HepG2 (cell line): Measurements from ENCODE around the gene TP53I3. TPM values are rescaled to one million over a fixed set of nuclear protein-coding genes. Genes with fewer than 3 reads are reported as not detected.

Experiments used
- CCAR2 ChIP-seq: fragments of 200-400 bp; formaldehyde crosslinking; optimal IDR thresholded peaks from 2 replicates; pipeline ENCODE3; 2018; ENCODE audit warnings: low read depth, mild to moderate bottlenecking, low read length, moderate library complexity
- EED ChIP-seq: sonication (generic); formaldehyde crosslinking; IDR thresholded peaks from 2 replicates; pipeline ENCODE4 v1.5.0; 2020; ENCODE audit warnings: mild to moderate bottlenecking, missing genetic modification reagents
- FOXK2 ChIP-seq: fragments of 450-650 bp; IDR thresholded peaks from 2 replicates; pipeline ENCODE4 v1.6.1; 2016
- HNF4A ChIP-seq: sonication (generic); formaldehyde crosslinking; IDR thresholded peaks from 2 replicates; pipeline ENCODE4 v1.4.0; 2020; ENCODE audit warnings: missing genetic modification reagents
- PBX2 ChIP-seq: IDR thresholded peaks from 2 replicates; pipeline ENCODE4 v1.6.1; 2016; ENCODE audit warnings: control low read depth
- RBM39 ChIP-seq: fragments of 200-400 bp; formaldehyde crosslinking; IDR thresholded peaks from one replicate; pipeline ENCODE4 v1.6.1; 2018; ENCODE audit warnings: antibody characterized with exemption, mild to moderate bottlenecking, low read depth, low read length; ENCODE audit not compliant: poor library complexity, severe bottlenecking
- TOPORS ChIP-seq: sonication (generic); formaldehyde crosslinking; IDR thresholded peaks from 2 replicates; pipeline ENCODE4 v1.8.0; 2023; ENCODE audit warnings: mild to moderate bottlenecking, missing genetic modification reagents
- ZBTB26 ChIP-seq: IDR thresholded peaks from 2 replicates; pipeline ENCODE4 v1.6.1; 2016; ENCODE audit warnings: missing compliant biosample characterization, missing genetic modification reagents, borderline replicate concordance
- ZBTB38 ChIP-seq: sonication (generic); formaldehyde crosslinking; IDR thresholded peaks from 2 replicates; pipeline ENCODE4 v1.5.1; 2020; ENCODE audit warnings: mild to moderate bottlenecking, missing genetic modification reagents
- ZFP37 ChIP-seq: sonication (generic); formaldehyde crosslinking; IDR thresholded peaks from 2 replicates; pipeline ENCODE4 v1.4.0; 2020; ENCODE audit warnings: missing genetic modification reagents, borderline replicate concordance
- ZNF550 ChIP-seq: sonication (generic); formaldehyde crosslinking; IDR thresholded peaks from 2 replicates; pipeline ENCODE4 v1.4.0; 2020; ENCODE audit warnings: mild to moderate bottlenecking, missing genetic modification reagents, borderline replicate concordance
- ZNF580 ChIP-seq: IDR thresholded peaks from 2 replicates; pipeline ENCODE4 v1.6.1; 2016; ENCODE audit warnings: low read depth, borderline replicate concordance
- ZNF709 ChIP-seq: sonication (generic); formaldehyde crosslinking; IDR thresholded peaks from 2 replicates; pipeline ENCODE4 v1.5.0; 2020; ENCODE audit warnings: mild to moderate bottlenecking, missing genetic modification reagents
- ZNF713 ChIP-seq: sonication (generic); formaldehyde crosslinking; IDR thresholded peaks from 2 replicates; pipeline ENCODE4 v1.4.0; 2020; ENCODE audit warnings: mild to moderate bottlenecking, missing genetic modification reagents
- ZNF768 ChIP-seq: sonication (generic); formaldehyde crosslinking; IDR thresholded peaks from 2 replicates; pipeline ENCODE4 v1.4.0; 2020; ENCODE audit warnings: missing genetic modification reagents
- ZSCAN29 ChIP-seq: sonication (generic); formaldehyde crosslinking; conservative IDR thresholded peaks from 2 replicates; pipeline ENCODE4 v1.4.0; 2020; ENCODE audit warnings: mild to moderate bottlenecking, missing genetic modification reagents
- polyA plus RNA-seq, 8 experiments: library from polyadenylated mRNA; depleted of rRNA in 3 of 8; stranded (reverse) in 7 of 8; unstranded in 1 of 8; fragments of >200 nt; fragmentation: Illumina TruSeq in 4 of 8; extraction: Trizol in 4 of 8; gene quantifications; 2 replicates each; pipeline versions ENCODE4 v1.2.1 to v1.2.3, GENCODE V29; 2011 to 2016; ENCODE audit warnings: low read depth in 4 of 8, missing spikeins in 1 of 8, mixed read lengths in 1 of 8; ENCODE audit not compliant: insufficient read depth in 1 of 8
- total RNA-seq, 5 experiments: library from RNA; depleted of rRNA; stranded (reverse); fragments of >200 nt; fragmentation: Illumina TruSeq; extraction: Trizol; gene quantifications; 2 replicates each; pipeline ENCODE4 v1.2.3, GENCODE V29; 2016; ENCODE audit warnings: low read depth in 1 of 5
- TF ChIP-seq, protein P1 (sequence below): sonication (generic); formaldehyde crosslinking; IDR thresholded peaks from 2 replicates; pipeline ENCODE4 v1.5.1; 2020; ENCODE audit warnings: mild to moderate bottlenecking, missing genetic modification reagents, moderate library complexity
- TF ChIP-seq, protein P2 (sequence below): IDR thresholded peaks from 2 replicates; pipeline ENCODE4 v1.4.0; 2020; ENCODE audit warnings: mild to moderate bottlenecking, missing genetic modification reagents
- TF ChIP-seq, protein P3 (sequence below): sonication (generic); formaldehyde crosslinking; conservative IDR thresholded peaks from 2 replicates; pipeline ENCODE4 v1.4.0; 2020; ENCODE audit warnings: mild to moderate bottlenecking, missing genetic modification reagents, moderate library complexity

TP53I3 gene
- total and polyA plus RNA-seq, 2 of the 13 experiments (the other 11 are each of a cell fraction or from before 2014, with no cell fraction given) = 25.0 to 44.1 TPM

- TF ChIP-seq ZBTB38 (CRISPR knock-in tag) (no peak), RBM39 (no peak), ZNF768 (no peak), PBX2 (CRISPR knock-in tag) (no peak), ZSCAN29 (CRISPR knock-in tag) (no peak), ZNF709 (no peak), FOXK2 (no peak), ZNF550 (CRISPR knock-in tag) (no peak), TOPORS (CRISPR knock-in tag) (no peak), ZNF713 (no peak), ZBTB26 (CRISPR knock-in tag) (0 out of 2 replicates have a peak, but pooled peaks have one; percentile 9), CCAR2 (no peak), HNF4A (CRISPR knock-in tag) (no peak), ZFP37 (CRISPR knock-in tag) (no peak), EED (CRISPR knock-in tag) (0 out of 2 replicates have a peak, but pooled peaks have one; percentile 25), ZNF580 (CRISPR knock-in tag) (no peak)
- TF ChIP-seq, protein P1, sequence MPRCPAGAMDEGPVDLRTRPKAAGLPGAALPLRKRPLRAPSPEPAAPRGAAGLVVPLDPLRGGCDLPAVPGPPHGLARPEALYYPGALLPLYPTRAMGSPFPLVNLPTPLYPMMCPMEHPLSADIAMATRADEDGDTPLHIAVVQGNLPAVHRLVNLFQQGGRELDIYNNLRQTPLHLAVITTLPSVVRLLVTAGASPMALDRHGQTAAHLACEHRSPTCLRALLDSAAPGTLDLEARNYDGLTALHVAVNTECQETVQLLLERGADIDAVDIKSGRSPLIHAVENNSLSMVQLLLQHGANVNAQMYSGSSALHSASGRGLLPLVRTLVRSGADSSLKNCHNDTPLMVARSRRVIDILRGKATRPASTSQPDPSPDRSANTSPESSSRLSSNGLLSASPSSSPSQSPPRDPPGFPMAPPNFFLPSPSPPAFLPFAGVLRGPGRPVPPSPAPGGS (CRISPR knock-in tag) = no peak
- TF ChIP-seq, protein P2, sequence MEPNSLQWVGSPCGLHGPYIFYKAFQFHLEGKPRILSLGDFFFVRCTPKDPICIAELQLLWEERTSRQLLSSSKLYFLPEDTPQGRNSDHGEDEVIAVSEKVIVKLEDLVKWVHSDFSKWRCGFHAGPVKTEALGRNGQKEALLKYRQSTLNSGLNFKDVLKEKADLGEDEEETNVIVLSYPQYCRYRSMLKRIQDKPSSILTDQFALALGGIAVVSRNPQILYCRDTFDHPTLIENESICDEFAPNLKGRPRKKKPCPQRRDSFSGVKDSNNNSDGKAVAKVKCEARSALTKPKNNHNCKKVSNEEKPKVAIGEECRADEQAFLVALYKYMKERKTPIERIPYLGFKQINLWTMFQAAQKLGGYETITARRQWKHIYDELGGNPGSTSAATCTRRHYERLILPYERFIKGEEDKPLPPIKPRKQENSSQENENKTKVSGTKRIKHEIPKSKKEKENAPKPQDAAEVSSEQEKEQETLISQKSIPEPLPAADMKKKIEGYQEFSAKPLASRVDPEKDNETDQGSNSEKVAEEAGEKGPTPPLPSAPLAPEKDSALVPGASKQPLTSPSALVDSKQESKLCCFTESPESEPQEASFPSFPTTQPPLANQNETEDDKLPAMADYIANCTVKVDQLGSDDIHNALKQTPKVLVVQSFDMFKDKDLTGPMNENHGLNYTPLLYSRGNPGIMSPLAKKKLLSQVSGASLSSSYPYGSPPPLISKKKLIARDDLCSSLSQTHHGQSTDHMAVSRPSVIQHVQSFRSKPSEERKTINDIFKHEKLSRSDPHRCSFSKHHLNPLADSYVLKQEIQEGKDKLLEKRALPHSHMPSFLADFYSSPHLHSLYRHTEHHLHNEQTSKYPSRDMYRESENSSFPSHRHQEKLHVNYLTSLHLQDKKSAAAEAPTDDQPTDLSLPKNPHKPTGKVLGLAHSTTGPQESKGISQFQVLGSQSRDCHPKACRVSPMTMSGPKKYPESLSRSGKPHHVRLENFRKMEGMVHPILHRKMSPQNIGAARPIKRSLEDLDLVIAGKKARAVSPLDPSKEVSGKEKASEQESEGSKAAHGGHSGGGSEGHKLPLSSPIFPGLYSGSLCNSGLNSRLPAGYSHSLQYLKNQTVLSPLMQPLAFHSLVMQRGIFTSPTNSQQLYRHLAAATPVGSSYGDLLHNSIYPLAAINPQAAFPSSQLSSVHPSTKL (CRISPR knock-in tag) = no peak; the same call in 1 of the 2 replicates
- TF ChIP-seq, protein P3, sequence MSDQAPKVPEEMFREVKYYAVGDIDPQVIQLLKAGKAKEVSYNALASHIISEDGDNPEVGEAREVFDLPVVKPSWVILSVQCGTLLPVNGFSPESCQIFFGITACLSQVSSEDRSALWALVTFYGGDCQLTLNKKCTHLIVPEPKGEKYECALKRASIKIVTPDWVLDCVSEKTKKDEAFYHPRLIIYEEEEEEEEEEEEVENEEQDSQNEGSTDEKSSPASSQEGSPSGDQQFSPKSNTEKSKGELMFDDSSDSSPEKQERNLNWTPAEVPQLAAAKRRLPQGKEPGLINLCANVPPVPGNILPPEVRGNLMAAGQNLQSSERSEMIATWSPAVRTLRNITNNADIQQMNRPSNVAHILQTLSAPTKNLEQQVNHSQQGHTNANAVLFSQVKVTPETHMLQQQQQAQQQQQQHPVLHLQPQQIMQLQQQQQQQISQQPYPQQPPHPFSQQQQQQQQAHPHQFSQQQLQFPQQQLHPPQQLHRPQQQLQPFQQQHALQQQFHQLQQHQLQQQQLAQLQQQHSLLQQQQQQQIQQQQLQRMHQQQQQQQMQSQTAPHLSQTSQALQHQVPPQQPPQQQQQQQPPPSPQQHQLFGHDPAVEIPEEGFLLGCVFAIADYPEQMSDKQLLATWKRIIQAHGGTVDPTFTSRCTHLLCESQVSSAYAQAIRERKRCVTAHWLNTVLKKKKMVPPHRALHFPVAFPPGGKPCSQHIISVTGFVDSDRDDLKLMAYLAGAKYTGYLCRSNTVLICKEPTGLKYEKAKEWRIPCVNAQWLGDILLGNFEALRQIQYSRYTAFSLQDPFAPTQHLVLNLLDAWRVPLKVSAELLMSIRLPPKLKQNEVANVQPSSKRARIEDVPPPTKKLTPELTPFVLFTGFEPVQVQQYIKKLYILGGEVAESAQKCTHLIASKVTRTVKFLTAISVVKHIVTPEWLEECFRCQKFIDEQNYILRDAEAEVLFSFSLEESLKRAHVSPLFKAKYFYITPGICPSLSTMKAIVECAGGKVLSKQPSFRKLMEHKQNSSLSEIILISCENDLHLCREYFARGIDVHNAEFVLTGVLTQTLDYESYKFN = 0 out of 2 replicates have a peak, but pooled peaks have one; percentile 35
Observed at GRCh38 chr2:24049485-24050021, 35.1 kb downstream of the TP53I3 start, which contains the start of gene FKBP1B (continued).
